Measurements from ENCODE around the gene DCBLD1. TPM values are rescaled to one million over a fixed set of nuclear protein-coding genes. Genes with fewer than 3 reads are reported as not detected.
A peak's percentile ranks its signal among the peaks of the same experiment; 100 is the strongest.

Gene DCBLD1
- total RNA-seq, 1 experiment from 2014 or later = 28.2 TPM

GRCh38 chr6:117558818-117559217 is 76.3 kb downstream of the DCBLD1 start:
- CTCF ChIA-PET = no interaction called here
- peaks cover 19% of the 10 kb centered on the region for H3K36me3 Mint-ChIP-seq (ENCODE audit: insufficient read depth, unreplicated experiment)
- DNase-seq = no peak

GRCh38 chr6:117559299-117559698 is 76.8 kb downstream of the DCBLD1 start:
- no peak for TF ChIP-seq CTCF (IDR thresholded peaks at IDR 0.05; ENCODE audit: unreplicated experiment)
- no peaks in the 10 kb centered on the region for H3K27me3 Mint-ChIP-seq (ENCODE audit: unreplicated experiment)
- H3K36me3 Mint-ChIP-seq (ENCODE audit: insufficient read depth, unreplicated experiment) = peaks cover 19% of the 10 kb centered on the region
- no peaks in the 10 kb centered on the region for H3K9me3 Mint-ChIP-seq (ENCODE audit: low read depth, unreplicated experiment)
- CTCF ChIA-PET = no interaction called here
- H3K4me1 Mint-ChIP-seq (ENCODE audit: low read depth, unreplicated experiment) = no peaks in the 10 kb centered on the region
- peak overlapping the region; percentile 81 for H3K27ac Mint-ChIP-seq (ENCODE audit: unreplicated experiment)
- no TSS peak for BruUV-seq (replicated peaks)
- H3K4me3 Mint-ChIP-seq (ENCODE audit: low read depth, unreplicated experiment) = no peak overlapping the region
- DNase-seq = no peak
- intact Hi-C loops (cut with micrococcal nuclease; ENCODE audit: unreplicated experiment) = no loop called here

More at GRCh38 chr6:117558818-117559217, 76.3 kb downstream of the DCBLD1 start:
- TF ChIP-seq CTCF (IDR thresholded peaks at IDR 0.05; ENCODE audit: unreplicated experiment) = no peak
- H3K4me3 Mint-ChIP-seq (ENCODE audit: low read depth, unreplicated experiment) = no peak overlapping the region
- H3K4me1 Mint-ChIP-seq (ENCODE audit: low read depth, unreplicated experiment) = no peaks in the 10 kb centered on the region
- peak overlapping the region; percentile 81 for H3K27ac Mint-ChIP-seq (ENCODE audit: unreplicated experiment)
- intact Hi-C loops (cut with micrococcal nuclease; ENCODE audit: unreplicated experiment) = no loop called here
- H3K9me3 Mint-ChIP-seq (ENCODE audit: low read depth, unreplicated experiment) = no peaks in the 10 kb centered on the region
- no peaks in the 10 kb centered on the region for H3K27me3 Mint-ChIP-seq (ENCODE audit: unreplicated experiment)
- BruUV-seq (replicated peaks) = no TSS peak

- CTCF ChIA-PET = no interaction called here
- Mint-ChIP-seq H3K36me3 (ENCODE audit: insufficient read depth, unreplicated experiment) (peaks cover 19% of the 10 kb centered on the region), H3K4me3 (ENCODE audit: low read depth, unreplicated experiment) (no peak overlapping the region), H3K27ac (ENCODE audit: unreplicated experiment) (no peak overlapping the region), H3K9me3 (ENCODE audit: low read depth, unreplicated experiment) (no peaks in the 10 kb centered on the region), H3K27me3 (ENCODE audit: unreplicated experiment) (no peaks in the 10 kb centered on the region), H3K4me1 (ENCODE audit: low read depth, unreplicated experiment) (no peaks in the 10 kb centered on the region)
- no peak for TF ChIP-seq CTCF (IDR thresholded peaks at IDR 0.05; ENCODE audit: unreplicated experiment)
- intact Hi-C loops (cut with micrococcal nuclease; ENCODE audit: unreplicated experiment) = no loop called here
- no peak for DNase-seq
- BruUV-seq (replicated peaks) = no TSS peak
Observed at GRCh38 chr6:117561128-117561527, 78.7 kb downstream of the DCBLD1 start.

- no peaks in the 10 kb centered on the region for H3K27me3 Mint-ChIP-seq (ENCODE audit: unreplicated experiment)
- intact Hi-C loops (cut with micrococcal nuclease; ENCODE audit: unreplicated experiment) = no loop called here
- no peak overlapping the region for H3K27ac Mint-ChIP-seq (ENCODE audit: unreplicated experiment)
- no peaks in the 10 kb centered on the region for H3K4me1 Mint-ChIP-seq (ENCODE audit: low read depth, unreplicated experiment)
- no peak overlapping the region for H3K4me3 Mint-ChIP-seq (ENCODE audit: low read depth, unreplicated experiment)
- H3K36me3 Mint-ChIP-seq (ENCODE audit: insufficient read depth, unreplicated experiment) = peaks cover 13% of the 10 kb centered on the region
- H3K9me3 Mint-ChIP-seq (ENCODE audit: low read depth, unreplicated experiment) = no peaks in the 10 kb centered on the region
- CTCF ChIA-PET = interaction anchor here (1.0 kb wide), 1 partner anchor 70 kb away, joined by 3 read pairs; no protein-coding TSS in a partner anchor
- no peak for TF ChIP-seq CTCF (IDR thresholded peaks at IDR 0.05; ENCODE audit: unreplicated experiment)
- BruUV-seq (replicated peaks) = no TSS peak
- DNase-seq = no peak
Observed at GRCh38 chr6:117564681-117565080, 82.2 kb downstream of the DCBLD1 start.

Measured in Calu3 (cell line).